H9 (cell line): Measurements from ENCODE around the gene DENND6B. TPM values are rescaled to one million over a fixed set of nuclear protein-coding genes. Genes with fewer than 3 reads are reported as not detected.
A peak's percentile ranks its signal among the peaks of the same experiment; 100 is the strongest.

Experiments
- DNase-seq: peaks from one replicate; pipeline ENCODE4 v3.0.0-alpha.2; 2017
- H2AFZ ChIP-seq: one replicate; pipeline ENCODE4 v1.6.1; 2013; ENCODE audit warnings: mild to moderate bottlenecking, low read length, control low read depth, moderate library complexity
- H2AK5ac ChIP-seq: 2 replicates; pipeline ENCODE4 v1.6.1; 2013; ENCODE audit warnings: low read length, control low read depth, mixed read lengths; ENCODE audit not compliant: insufficient read length
- H2BK120ac ChIP-seq: one replicate; pipeline ENCODE4 v1.6.1; 2013; ENCODE audit warnings: low read depth, mild to moderate bottlenecking, low read length, control low read depth, inconsistent platforms; ENCODE audit not compliant: poor library complexity, severe bottlenecking
- H2BK12ac ChIP-seq: 2 replicates; pipeline ENCODE4 v1.6.1; 2013; ENCODE audit warnings: low read length, control low read depth, mixed read lengths, low read depth; ENCODE audit not compliant: insufficient read length
- H2BK15ac ChIP-seq: 2 replicates; pipeline ENCODE4 v1.6.1; 2013; ENCODE audit warnings: low read depth, low read length, control low read depth
- H2BK20ac ChIP-seq: one replicate; pipeline ENCODE4 v1.6.1; 2013; ENCODE audit warnings: low read depth, mild to moderate bottlenecking, low read length, control low read depth, inconsistent platforms; ENCODE audit not compliant: poor library complexity, severe bottlenecking
- H2BK5ac ChIP-seq: 2 replicates; pipeline ENCODE4 v1.6.1; 2013; ENCODE audit warnings: low read length, control low read depth, mixed read lengths; ENCODE audit not compliant: insufficient read length
- H3K14ac ChIP-seq: 2 replicates; pipeline ENCODE4 v1.6.1; 2013; ENCODE audit warnings: low read length, control low read depth; ENCODE audit not compliant: insufficient read depth
- H3K18ac ChIP-seq: 2 replicates; pipeline ENCODE4 v1.6.1; 2013; ENCODE audit warnings: low read depth, mild to moderate bottlenecking, mixed read lengths, low read length, control low read depth; ENCODE audit not compliant: insufficient read length
- H3K23ac ChIP-seq: 2 replicates; pipeline ENCODE4 v1.6.1; 2013; ENCODE audit warnings: low read length, control low read depth, mixed read lengths, low read depth; ENCODE audit not compliant: insufficient read length
- H3K23me2 ChIP-seq: 2 replicates; pipeline ENCODE4 v1.6.1; 2013; ENCODE audit warnings: low read depth, mild to moderate bottlenecking, mixed read lengths, low read length, control low read depth; ENCODE audit not compliant: insufficient read length, poor library complexity, severe bottlenecking
- H3K27ac ChIP-seq: 2 replicates; pipeline ENCODE4 v1.5.1; 2013; ENCODE audit warnings: low read length, control low read depth, mixed read lengths, low read depth; ENCODE audit not compliant: insufficient read length
- H3K27me3 ChIP-seq: 2 replicates; pipeline ENCODE4 v1.6.1; 2013; ENCODE audit warnings: low read length, control low read depth, inconsistent platforms; ENCODE audit not compliant: insufficient read depth
- H3K4ac ChIP-seq: 2 replicates; pipeline ENCODE4 v1.6.1; 2013; ENCODE audit warnings: low read depth, mild to moderate bottlenecking, control low read depth, inconsistent platforms, low read length, moderate library complexity
- H3K4me1 ChIP-seq: 2 replicates; pipeline ENCODE4 v1.6.1; 2013; ENCODE audit warnings: low read length, control low read depth, inconsistent platforms; ENCODE audit not compliant: insufficient read depth
- H3K4me2 ChIP-seq: 2 replicates; pipeline ENCODE4 v1.6.1; 2013; ENCODE audit warnings: low read length, control low read depth, mixed read lengths; ENCODE audit not compliant: insufficient read length, insufficient read depth
- H3K56ac ChIP-seq: 2 replicates; pipeline ENCODE4 v1.6.1; 2013; ENCODE audit warnings: low read depth, mild to moderate bottlenecking, mixed read lengths, low read length, control low read depth; ENCODE audit not compliant: insufficient read length
- H3K79me1 ChIP-seq: 2 replicates; pipeline ENCODE4 v1.6.1; 2013; ENCODE audit warnings: low read depth, mild to moderate bottlenecking, moderate library complexity, low read length, control low read depth, inconsistent platforms; ENCODE audit not compliant: insufficient read depth, poor library complexity, severe bottlenecking
- H3K79me2 ChIP-seq: 2 replicates; pipeline ENCODE4 v1.6.1; 2013; ENCODE audit warnings: low read length, control low read depth, inconsistent platforms; ENCODE audit not compliant: insufficient read depth
- H3K9ac ChIP-seq: 2 replicates; pipeline ENCODE4 v1.6.1; 2013; ENCODE audit warnings: low read length, control low read depth, mixed read lengths; ENCODE audit not compliant: insufficient read length; ENCODE audit errors: extremely low read depth
- H3K9me3 ChIP-seq: one replicate; pipeline ENCODE4 v1.6.1; 2013; ENCODE audit warnings: low read depth, low read length, inconsistent platforms; ENCODE audit not compliant: control insufficient read depth
- H3T11ph ChIP-seq: one replicate; pipeline ENCODE4 v1.6.1; 2013; ENCODE audit warnings: mild to moderate bottlenecking, low read length, control low read depth, inconsistent platforms
- H4K20me1 ChIP-seq: one replicate; pipeline ENCODE4 v1.6.1; 2013; ENCODE audit not compliant: control insufficient read depth, insufficient read length, insufficient read depth
- H4K5ac ChIP-seq: 2 replicates; pipeline ENCODE4 v1.6.1; 2013; ENCODE audit warnings: low read depth, mild to moderate bottlenecking, mixed read lengths, low read length, control low read depth; ENCODE audit not compliant: insufficient read length
- H4K8ac ChIP-seq: replicated peaks from 2 replicates; pipeline ENCODE4 v1.6.1; 2013; ENCODE audit warnings: low read length, control low read depth, mixed read lengths, low read depth; ENCODE audit not compliant: insufficient read length
- H4K91ac ChIP-seq: 2 replicates; pipeline ENCODE4 v1.6.1; 2013; ENCODE audit warnings: low read depth, mild to moderate bottlenecking, moderate library complexity, mixed read lengths, low read length, control low read depth; ENCODE audit not compliant: insufficient read length
- H3K27ac Mint-ChIP-seq, 3 experiments: 2 replicates in 2 of 3; 3 replicates in 1 of 3; pipeline ENCODE4 v1.8.0; 2020 to 2021; ENCODE audit warnings: mixed read lengths in 3 of 3, mild to moderate bottlenecking in 1 of 3, moderate library complexity in 1 of 3
- H3K27me3 Mint-ChIP-seq: 2 replicates; pipeline ENCODE4 v1.8.0; 2021; ENCODE audit warnings: low read depth, mild to moderate bottlenecking, moderate library complexity, mixed read lengths
- H3K36me3 Mint-ChIP-seq, 3 experiments: 2 replicates in 2 of 3; 3 replicates in 1 of 3; pipeline ENCODE4 v1.8.0; 2020 to 2021; ENCODE audit warnings: low read depth in 3 of 3, mixed read lengths in 3 of 3; ENCODE audit not compliant: insufficient read depth in 1 of 3
- H3K4me1 Mint-ChIP-seq, 2 experiments: 2 replicates each; pipeline ENCODE4 v1.8.0; 2020; ENCODE audit warnings: mixed read lengths in 2 of 2
- H3K4me3 Mint-ChIP-seq, 2 experiments: 2 replicates in 1 of 2; 3 replicates in 1 of 2; pipeline ENCODE4 v1.8.0; 2020 to 2021; ENCODE audit warnings: mild to moderate bottlenecking in 2 of 2, mixed read lengths in 2 of 2, moderate library complexity in 1 of 2
- H3K9me3 Mint-ChIP-seq, 2 experiments: 2 replicates in 1 of 2; 3 replicates in 1 of 2; pipeline ENCODE4 v1.8.0; 2020; ENCODE audit warnings: mild to moderate bottlenecking in 2 of 2, mixed read lengths in 2 of 2, moderate library complexity in 1 of 2
- CTCF ChIP-seq: fragments of 200-600 bp; sonication (generic); conservative IDR thresholded peaks from 3 replicates; pipeline ENCODE4 v1.8.0; 2021; ENCODE audit warnings: antibody characterized with exemption, mild to moderate bottlenecking
- WGBS: extraction: QIAGEN DNeasy Blood & Tissue Kit; methylation state at CpG from one replicate; pipeline ENCODE4 v1.1.7; 2013; ENCODE audit warnings: missing lambda C conversion rate, low lambda C conversion rate, mixed read lengths; ENCODE audit not compliant: insufficient read length; ENCODE audit errors: extremely low coverage; 5-methylcytosine and 5-hydroxymethylcytosine counted together
- total RNA-seq: library from RNA; stranded (reverse); gene quantifications from 2 replicates; pipeline ENCODE4 v1.2.1, GENCODE V29; 2021

The DENND6B gene
- total RNA-seq, 1 experiment from 2014 or later: 1.5 TPM

- H3K4me3 Mint-ChIP-seq: no peak overlapping the region
- peaks cover 12% of the 10 kb centered on the region for H3K27me3 Mint-ChIP-seq
- H3K79me2 ChIP-seq: no peaks in the 10 kb centered on the region
- H4K91ac ChIP-seq: no peak overlapping the region
- WGBS: no CpG with 5 or more reads among the region's 25 CpGs
- H2BK5ac ChIP-seq: no peak overlapping the region
- no peak overlapping the region for H2AFZ ChIP-seq
- H3K4me2 ChIP-seq: no peak overlapping the region
- H3K14ac ChIP-seq: no peak overlapping the region; the same call in 1 of the 2 replicates
- no peak overlapping the region for H3K9ac ChIP-seq
- H3T11ph ChIP-seq: no peak overlapping the region
- H3K23me2 ChIP-seq: peaks cover 2% of the 10 kb centered on the region
- no peak overlapping the region for H2AK5ac ChIP-seq
- no peak overlapping the region for H3K27ac ChIP-seq
- no peaks in the 10 kb centered on the region for H3K4me1 ChIP-seq
- H2BK20ac ChIP-seq: no peak overlapping the region
- no peak overlapping the region for H2BK12ac ChIP-seq
- H3K9me3 Mint-ChIP-seq: peaks cover 8 to 13% of the 10 kb centered on the region in 2 experiments
- DNase-seq: peak; percentile 54
- TF ChIP-seq CTCF: peak; percentile 67
- no peak overlapping the region for H4K8ac ChIP-seq
- no peak overlapping the region for H3K4ac ChIP-seq
- peaks cover 2 to 7% of the 10 kb centered on the region in 2 experiments; a peak in 1 of 4 replicates for H3K4me1 Mint-ChIP-seq
- H3K27ac Mint-ChIP-seq: no peak overlapping the region
- H3K36me3 Mint-ChIP-seq: peaks cover 37 to 62% (median 56%) of the 10 kb centered on the region in 3 experiments
- no peaks in the 10 kb centered on the region for H4K20me1 ChIP-seq
- no peaks in the 10 kb centered on the region; the same call in 1 of the 2 replicates for H3K27me3 ChIP-seq
- H3K79me1 ChIP-seq: no peaks in the 10 kb centered on the region
- H3K9me3 ChIP-seq: no peaks in the 10 kb centered on the region
- H3K56ac ChIP-seq: no peak overlapping the region
- no peak overlapping the region for H2BK15ac ChIP-seq
- no peak overlapping the region for H3K23ac ChIP-seq
- no peak overlapping the region for H4K5ac ChIP-seq
- no peak overlapping the region for H3K18ac ChIP-seq
- no peak overlapping the region for H2BK120ac ChIP-seq
Measured at GRCh38 chr22:50276143-50276542, 50.7 kb downstream of the DENND6B start.
